Ishikawa (cell line): Measurements from ENCODE around the gene EVA1A.

Source experiments
- CEBPB ChIP-seq: IDR thresholded peaks from 2 replicates; pipeline ENCODE4 v1.6.1; 2012
- EGR1 ChIP-seq: IDR thresholded peaks from 2 replicates; pipeline ENCODE4 v1.6.1; 2012
- EP300 ChIP-seq: IDR thresholded peaks from 2 replicates; pipeline ENCODE4 v1.6.1; 2012; ENCODE audit warnings: borderline replicate concordance
- NFIC ChIP-seq: IDR thresholded peaks from 2 replicates; pipeline ENCODE4 v1.6.1; 2012
- RAD21 ChIP-seq: IDR thresholded peaks from 2 replicates; pipeline ENCODE4 v1.6.1; 2012; ENCODE audit warnings: low read depth
- TEAD4 ChIP-seq: IDR thresholded peaks from 2 replicates; pipeline ENCODE4 v1.6.1; 2012
- TF ChIP-seq, protein P1 (sequence below): IDR thresholded peaks from 2 replicates; pipeline ENCODE4 v1.6.1; 2012; ENCODE audit warnings: low read depth, mild to moderate bottlenecking
- TF ChIP-seq, protein P2 (sequence below): IDR thresholded peaks from 2 replicates; pipeline ENCODE4 v1.6.1; 2012
- TF ChIP-seq, protein P3 (sequence below): IDR thresholded peaks from 2 replicates; pipeline ENCODE4 v1.6.1; 2012

DNA sequence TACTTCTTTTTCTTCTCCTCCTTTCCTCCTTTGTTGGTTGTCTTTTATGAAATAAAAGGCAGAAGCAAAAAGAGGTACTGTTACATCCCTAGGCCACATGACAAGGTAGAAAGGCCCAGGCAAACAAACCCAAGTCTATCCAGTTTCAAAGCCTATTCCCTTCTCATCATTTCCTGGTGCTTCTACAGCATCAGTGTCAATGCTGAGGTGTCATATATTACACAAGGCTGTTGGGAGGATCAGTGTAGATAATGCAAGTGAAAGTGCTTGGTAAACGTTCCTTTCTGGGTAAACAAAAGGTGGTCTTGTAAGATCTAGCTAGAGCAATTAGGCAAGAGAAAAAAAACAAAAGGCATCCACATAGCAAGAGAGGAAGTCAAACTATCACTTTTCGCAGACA, 64.9 kb downstream of the EVA1A start:
- no peak for TF ChIP-seq RAD21
- TF ChIP-seq, protein P1, sequence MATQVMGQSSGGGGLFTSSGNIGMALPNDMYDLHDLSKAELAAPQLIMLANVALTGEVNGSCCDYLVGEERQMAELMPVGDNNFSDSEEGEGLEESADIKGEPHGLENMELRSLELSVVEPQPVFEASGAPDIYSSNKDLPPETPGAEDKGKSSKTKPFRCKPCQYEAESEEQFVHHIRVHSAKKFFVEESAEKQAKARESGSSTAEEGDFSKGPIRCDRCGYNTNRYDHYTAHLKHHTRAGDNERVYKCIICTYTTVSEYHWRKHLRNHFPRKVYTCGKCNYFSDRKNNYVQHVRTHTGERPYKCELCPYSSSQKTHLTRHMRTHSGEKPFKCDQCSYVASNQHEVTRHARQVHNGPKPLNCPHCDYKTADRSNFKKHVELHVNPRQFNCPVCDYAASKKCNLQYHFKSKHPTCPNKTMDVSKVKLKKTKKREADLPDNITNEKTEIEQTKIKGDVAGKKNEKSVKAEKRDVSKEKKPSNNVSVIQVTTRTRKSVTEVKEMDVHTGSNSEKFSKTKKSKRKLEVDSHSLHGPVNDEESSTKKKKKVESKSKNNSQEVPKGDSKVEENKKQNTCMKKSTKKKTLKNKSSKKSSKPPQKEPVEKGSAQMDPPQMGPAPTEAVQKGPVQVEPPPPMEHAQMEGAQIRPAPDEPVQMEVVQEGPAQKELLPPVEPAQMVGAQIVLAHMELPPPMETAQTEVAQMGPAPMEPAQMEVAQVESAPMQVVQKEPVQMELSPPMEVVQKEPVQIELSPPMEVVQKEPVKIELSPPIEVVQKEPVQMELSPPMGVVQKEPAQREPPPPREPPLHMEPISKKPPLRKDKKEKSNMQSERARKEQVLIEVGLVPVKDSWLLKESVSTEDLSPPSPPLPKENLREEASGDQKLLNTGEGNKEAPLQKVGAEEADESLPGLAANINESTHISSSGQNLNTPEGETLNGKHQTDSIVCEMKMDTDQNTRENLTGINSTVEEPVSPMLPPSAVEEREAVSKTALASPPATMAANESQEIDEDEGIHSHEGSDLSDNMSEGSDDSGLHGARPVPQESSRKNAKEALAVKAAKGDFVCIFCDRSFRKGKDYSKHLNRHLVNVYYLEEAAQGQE: no peak
- TF ChIP-seq, protein P2, sequence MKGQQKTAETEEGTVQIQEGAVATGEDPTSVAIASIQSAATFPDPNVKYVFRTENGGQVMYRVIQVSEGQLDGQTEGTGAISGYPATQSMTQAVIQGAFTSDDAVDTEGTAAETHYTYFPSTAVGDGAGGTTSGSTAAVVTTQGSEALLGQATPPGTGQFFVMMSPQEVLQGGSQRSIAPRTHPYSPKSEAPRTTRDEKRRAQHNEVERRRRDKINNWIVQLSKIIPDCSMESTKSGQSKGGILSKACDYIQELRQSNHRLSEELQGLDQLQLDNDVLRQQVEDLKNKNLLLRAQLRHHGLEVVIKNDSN: no peak
- TF ChIP-seq EGR1: no peak
- TF ChIP-seq EP300: no peak
- TF ChIP-seq TEAD4: no peak
- no peak for TF ChIP-seq NFIC
- no peak for TF ChIP-seq CEBPB
- TF ChIP-seq, protein P3, sequence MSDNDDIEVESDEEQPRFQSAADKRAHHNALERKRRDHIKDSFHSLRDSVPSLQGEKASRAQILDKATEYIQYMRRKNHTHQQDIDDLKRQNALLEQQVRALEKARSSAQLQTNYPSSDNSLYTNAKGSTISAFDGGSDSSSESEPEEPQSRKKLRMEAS: no peak
